Pancreas (tissue), 10 donors: ENCODE measurements around the gene TMEM131L. TPM values are rescaled to one million over a fixed set of nuclear protein-coding genes. Genes with fewer than 3 reads are reported as not detected.

ENCODE experiments used
- ATAC-seq, 4 donors: fragments of 200-7000 bp; cut with Tn5 transposase; one replicate each; pipeline versions ENCODE4 v1.8.0 to v1.9.1; 2020; ENCODE audit warnings: mild to moderate bottlenecking in 4 of 4, moderate library complexity in 4 of 4
- DNase-seq, 6 donors: peaks; one replicate each; pipeline ENCODE4 v3.0.0-alpha.2; 2020
- FAIRE-seq: peaks from 2 replicates; lab custom pipeline; 2012; peaks lifted over from hg19 to GRCh38; lab: Jason Lieb, UNC
- H3K27ac ChIP-seq, 4 donors: fragments of 200-600 bp; sonication (generic); 1 replicate in 3 of 4; 2 replicates in 1 of 4; pipeline versions ENCODE4 v1.5.0 to v1.8.0; 2020
- H3K27me3 ChIP-seq, 4 donors: fragments of 200-600 bp; one replicate each; pipeline ENCODE4 v1.8.0; 2021
- H3K36me3 ChIP-seq, 3 donors: fragments of 200-600 bp; sonication (generic) in 1 of 3; one replicate each; pipeline versions ENCODE4 v1.5.0 to v1.8.0; 2020 to 2021
- H3K4me1 ChIP-seq, 3 donors: fragments of 200-600 bp; one replicate each; pipeline ENCODE4 v1.8.0; 2021
- H3K4me3 ChIP-seq, 4 donors: fragments of 200-600 bp; sonication (generic) in 2 of 4; one replicate each; pipeline versions ENCODE4 v1.5.0 to v1.8.0; 2020 to 2021
- H3K9me3 ChIP-seq, 4 donors: fragments of 200-600 bp; one replicate each; pipeline ENCODE4 v1.8.0; 2021
- WGBS, 2 donors: extraction: QIAGEN DNeasy Blood & Tissue Kit; methylation state at CpG; one replicate each; pipeline ENCODE4 v1.1.7; 2013; 5-methylcytosine and 5-hydroxymethylcytosine counted together
- intact Hi-C, 3 donors: fragments of 100-400 bp; cut with DNase I; formaldehyde crosslinking; loops; one replicate each; pipeline versions ENCODE4 v1.11.1 to v1.14.2; 2022
- polyA plus RNA-seq, 2 donors: library from polyadenylated mRNA; stranded (reverse); fragments of 200-250 nt; gene quantifications; one replicate each; pipeline ENCODE4 v1.2.3, GENCODE V29; 2013
- total RNA-seq, 6 donors: library from RNA; stranded (reverse); fragmentation: NEBNext Ultra II Directional in 4 of 6; extraction: Animal tissue kit (Norgen Biotek cat#: 25700) in 4 of 6; gene quantifications; one replicate each; pipeline versions ENCODE4 v1.2.1 to v1.2.4, GENCODE V29; 2021 to 2023
- TF ChIP-seq, protein P1 (sequence below), 4 donors: fragments of 200-600 bp; sonication (generic) in 3 of 4; IDR thresholded peaks; one replicate each; pipeline versions ENCODE4 v1.5.0 to v1.8.0; 2021; ENCODE audit warnings: antibody characterized with exemption in 4 of 4
- donor health status: healthy with polysubstance abuse.
- donor health status: DM: no; HTN: no; CAD: no; lungs with moderate emphysema.
- donor health status: DM: no; HTN: no; CAD: no.
- donor health status: control.
- donor health status: control.
- donor health status: Bipolar disorder and iron deficiency.
- donor health status: DM: yes; HTN: yes; CAD: no.
- donor health status: DM: no; HTN: no; CAD: no.
- donor health status: DM: no; HTN: no; CAD: no.
- donor health status: DM: yes; HTN: yes; CAD: no.

Gene TMEM131L
- total and polyA plus RNA-seq, 8 donors, result 9.4 to 29.5 (median 20.1) TPM

DNA sequence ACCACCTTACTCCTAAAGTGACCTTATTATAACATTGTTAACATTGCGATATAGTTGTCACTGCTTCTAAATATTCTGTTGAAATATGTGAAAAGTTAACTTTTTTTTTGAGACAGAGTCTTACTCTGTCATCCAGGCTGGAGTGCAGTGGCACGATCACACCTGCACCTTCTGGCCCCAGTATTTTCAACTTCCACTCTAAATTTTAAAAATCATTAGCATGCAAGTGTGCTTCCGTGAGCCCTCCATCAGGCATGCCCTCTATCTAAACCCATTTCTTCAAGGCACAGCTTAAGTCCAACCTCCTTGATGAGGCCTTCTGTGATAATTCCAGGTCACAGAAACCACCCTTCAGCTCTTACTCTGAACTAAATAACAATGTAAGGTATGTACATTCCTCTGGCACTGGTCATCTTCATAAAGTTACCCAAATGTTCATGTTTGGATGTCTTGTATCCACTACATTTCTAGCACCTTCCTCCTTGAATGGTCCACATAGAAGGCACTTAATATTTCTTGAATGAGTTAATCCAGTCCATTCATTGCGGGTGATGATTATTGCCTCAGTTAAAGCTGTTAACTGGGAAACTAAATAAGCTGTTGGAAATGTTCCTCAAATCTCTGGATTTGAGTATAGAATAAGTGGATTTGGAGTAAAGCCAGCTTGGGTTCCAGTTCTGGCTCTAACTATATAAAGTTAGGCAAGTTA lies 38.6 kb upstream of the TMEM131L start:
- 88 to 89% methylated on average over 4 of the region's 4 CpGs for WGBS, 2 donors
- no peaks in the 10 kb centered on the region for H3K4me1 ChIP-seq
- TF ChIP-seq, protein P1, sequence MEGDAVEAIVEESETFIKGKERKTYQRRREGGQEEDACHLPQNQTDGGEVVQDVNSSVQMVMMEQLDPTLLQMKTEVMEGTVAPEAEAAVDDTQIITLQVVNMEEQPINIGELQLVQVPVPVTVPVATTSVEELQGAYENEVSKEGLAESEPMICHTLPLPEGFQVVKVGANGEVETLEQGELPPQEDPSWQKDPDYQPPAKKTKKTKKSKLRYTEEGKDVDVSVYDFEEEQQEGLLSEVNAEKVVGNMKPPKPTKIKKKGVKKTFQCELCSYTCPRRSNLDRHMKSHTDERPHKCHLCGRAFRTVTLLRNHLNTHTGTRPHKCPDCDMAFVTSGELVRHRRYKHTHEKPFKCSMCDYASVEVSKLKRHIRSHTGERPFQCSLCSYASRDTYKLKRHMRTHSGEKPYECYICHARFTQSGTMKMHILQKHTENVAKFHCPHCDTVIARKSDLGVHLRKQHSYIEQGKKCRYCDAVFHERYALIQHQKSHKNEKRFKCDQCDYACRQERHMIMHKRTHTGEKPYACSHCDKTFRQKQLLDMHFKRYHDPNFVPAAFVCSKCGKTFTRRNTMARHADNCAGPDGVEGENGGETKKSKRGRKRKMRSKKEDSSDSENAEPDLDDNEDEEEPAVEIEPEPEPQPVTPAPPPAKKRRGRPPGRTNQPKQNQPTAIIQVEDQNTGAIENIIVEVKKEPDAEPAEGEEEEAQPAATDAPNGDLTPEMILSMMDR (IDR thresholded peaks at IDR 0.05), result no peak
- no peaks in the 10 kb centered on the region for H3K9me3 ChIP-seq
- H3K36me3 ChIP-seq, result no peaks in the 10 kb centered on the region
- no peak for ATAC-seq
- intact Hi-C loops, result no loop called here
- DNase-seq, result no peak
- no peak overlapping the region for H3K4me3 ChIP-seq
- H3K27ac ChIP-seq, result no peak overlapping the region
- no peaks in the 10 kb centered on the region for H3K27me3 ChIP-seq
- no peak for FAIRE-seq

DNA sequence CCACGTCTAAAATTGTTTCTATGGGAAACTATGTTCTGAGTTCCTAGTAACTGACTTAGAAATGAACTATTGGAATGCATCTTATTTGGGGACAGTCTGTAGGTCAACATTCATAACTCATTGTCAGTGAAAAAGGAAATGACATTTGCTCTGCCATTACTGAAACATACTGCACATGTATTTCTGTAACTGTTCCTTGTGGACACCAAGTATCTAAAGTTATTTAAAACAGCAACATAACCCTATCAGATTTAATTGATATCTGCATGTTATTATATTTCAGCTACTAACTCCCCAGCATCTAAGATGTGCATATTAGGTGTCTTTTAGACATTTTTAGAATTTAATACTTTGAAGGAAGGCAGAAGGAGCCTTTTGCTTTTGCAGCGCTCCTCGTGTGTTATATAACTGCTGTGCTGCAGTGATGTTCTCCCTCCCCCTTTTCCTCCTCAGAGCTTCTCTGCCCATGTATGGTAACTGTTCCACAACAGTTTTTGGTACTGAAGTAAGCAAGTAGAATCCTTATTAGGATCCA lies 37.2 kb upstream of the TMEM131L start:
- Histone ChIP-seq H3K4me3 (no peak overlapping the region), H3K36me3 (no peaks in the 10 kb centered on the region), H3K9me3 (no peaks in the 10 kb centered on the region), H3K27ac (no peak overlapping the region), H3K27me3 (no peaks in the 10 kb centered on the region), H3K4me1 (peaks cover 0 to 6% (median 0%) of the 10 kb centered on the region in 3 donors)
- TF ChIP-seq, protein P1 (IDR thresholded peaks at IDR 0.05), result no peak
- WGBS, 2 donors, result 69 to 79% methylated on average over 3 of the region's 3 CpGs
- ATAC-seq, result no peak
- no peak for FAIRE-seq
- intact Hi-C loops, result no loop called here
- DNase-seq, result no peak

DNA sequence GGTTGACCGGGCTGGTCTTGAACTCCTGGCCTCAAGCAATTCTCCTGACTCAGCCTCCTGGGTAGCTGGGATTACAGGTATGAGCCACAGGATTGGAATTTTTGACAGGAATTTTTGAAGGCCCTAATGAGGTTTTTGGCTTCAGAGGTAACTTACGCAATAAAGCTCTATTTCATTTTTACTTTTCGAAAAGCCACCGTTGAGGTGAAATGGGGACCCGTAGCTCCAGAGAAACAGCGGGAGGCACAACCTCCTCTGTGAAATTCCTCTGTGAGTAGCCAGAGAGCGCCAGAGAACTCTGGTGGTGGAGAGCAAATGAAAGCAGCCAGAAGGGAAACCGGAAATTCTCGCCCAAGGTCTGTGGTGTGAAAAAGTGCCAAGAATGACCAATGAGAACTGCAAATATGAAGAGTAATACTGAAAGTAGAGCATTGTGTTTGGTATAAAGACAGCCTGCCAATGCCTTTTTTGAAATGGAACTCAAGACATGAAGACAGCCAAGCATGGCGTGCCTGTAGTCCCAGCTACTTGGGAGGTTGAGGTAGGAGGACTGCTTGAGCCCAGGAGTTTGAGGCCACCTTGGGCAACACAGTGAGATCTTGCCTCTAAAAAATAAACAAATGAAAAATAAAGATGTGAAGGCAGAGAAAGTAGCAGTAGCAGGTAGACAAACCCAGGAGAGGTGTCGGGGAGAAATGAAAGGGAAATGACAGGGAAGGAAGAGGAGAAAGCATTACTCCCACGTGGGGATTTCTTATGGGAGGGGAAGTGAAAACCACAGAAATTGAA lies 33.0 kb upstream of the TMEM131L start:
- no peaks in the 10 kb centered on the region for H3K27me3 ChIP-seq
- peak; percentile 54 to 92 (median 81) for DNase-seq
- H3K36me3 ChIP-seq, result no peaks in the 10 kb centered on the region
- no peaks in the 10 kb centered on the region for H3K9me3 ChIP-seq
- H3K4me3 ChIP-seq, result peak overlapping the region in 1 of 4 donors; percentile 24
- 38 to 43% methylated on average over 12 of the region's 12 CpGs for WGBS, 2 donors
- H3K27ac ChIP-seq, result peak overlapping the region in 2 of 4 donors; percentile 73 to 80
- ATAC-seq, result peak; percentile 95 to 99 (median 98)
- intact Hi-C loops, result loop anchor here in 1 of 3 donors (5.0 kb wide), 1 partner anchor 144 kb away; no protein-coding TSS in a partner anchor
- TF ChIP-seq, protein P1 (IDR thresholded peaks at IDR 0.05), result peak; percentile 31 to 66 (median 58)
- peaks cover 0 to 10% (median 0%) of the 10 kb centered on the region in 3 donors for H3K4me1 ChIP-seq
- FAIRE-seq, result no peak

DNA sequence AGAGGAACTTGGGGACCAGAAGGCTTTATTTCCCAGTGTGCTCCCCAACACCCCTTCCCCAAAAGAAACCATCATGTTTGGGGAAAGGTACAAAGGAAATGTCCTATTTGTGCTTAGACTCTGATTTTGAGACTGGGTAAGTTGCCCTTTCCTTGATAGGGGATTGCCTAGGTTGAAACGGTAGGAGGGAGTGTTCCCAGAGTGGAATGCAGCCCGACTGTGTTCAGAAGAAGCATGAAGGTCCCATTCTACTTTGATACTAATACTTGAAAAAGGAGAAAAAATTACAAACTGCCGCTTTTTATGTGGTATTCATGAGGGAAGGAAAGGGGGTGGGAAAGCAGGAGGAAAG lies 32.4 kb upstream of the TMEM131L start:
- no peak for DNase-seq
- peak in 2 of 4 donors; percentile 58 to 70 for ATAC-seq
- Histone ChIP-seq H3K4me3 (peak overlapping the region in 1 of 4 donors; percentile 24), H3K27me3 (no peaks in the 10 kb centered on the region), H3K36me3 (no peaks in the 10 kb centered on the region), H3K27ac (peak overlapping the region in 2 of 4 donors; percentile 73 to 80), H3K4me1 (peaks cover 0 to 10% (median 0%) of the 10 kb centered on the region in 3 donors), H3K9me3 (no peaks in the 10 kb centered on the region)
- 28 to 34% methylated on average over 3 of the region's 3 CpGs for WGBS, 2 donors
- intact Hi-C loops, result loop anchor here in 1 of 3 donors (5.0 kb wide), 1 partner anchor 144 kb away; no protein-coding TSS in a partner anchor
- TF ChIP-seq, protein P1 (IDR thresholded peaks at IDR 0.05), result no peak
- no peak for FAIRE-seq
